HPDE6-E6E7 (cell line): Measurements from ENCODE around the gene CAV1.
A peak's percentile ranks its signal among the peaks of the same experiment; 100 is the strongest.
"Not testable (repeated sequence)": the region's sequence is repeated elsewhere in the genome, so short reads cannot be mapped to it uniquely, and the experiment has no call there.

Source experiments
- DNase-seq: peaks from one replicate; pipeline ENCODE4 v3.0.0; 2011; ENCODE audit warnings: missing footprints; ENCODE audit errors: extremely low spot score

Gene CAV1

GRCh38 chr7:116582164-116582732 lies 57.4 kb downstream of the CAV1 start:
- DNase-seq, result no peak

DNA sequence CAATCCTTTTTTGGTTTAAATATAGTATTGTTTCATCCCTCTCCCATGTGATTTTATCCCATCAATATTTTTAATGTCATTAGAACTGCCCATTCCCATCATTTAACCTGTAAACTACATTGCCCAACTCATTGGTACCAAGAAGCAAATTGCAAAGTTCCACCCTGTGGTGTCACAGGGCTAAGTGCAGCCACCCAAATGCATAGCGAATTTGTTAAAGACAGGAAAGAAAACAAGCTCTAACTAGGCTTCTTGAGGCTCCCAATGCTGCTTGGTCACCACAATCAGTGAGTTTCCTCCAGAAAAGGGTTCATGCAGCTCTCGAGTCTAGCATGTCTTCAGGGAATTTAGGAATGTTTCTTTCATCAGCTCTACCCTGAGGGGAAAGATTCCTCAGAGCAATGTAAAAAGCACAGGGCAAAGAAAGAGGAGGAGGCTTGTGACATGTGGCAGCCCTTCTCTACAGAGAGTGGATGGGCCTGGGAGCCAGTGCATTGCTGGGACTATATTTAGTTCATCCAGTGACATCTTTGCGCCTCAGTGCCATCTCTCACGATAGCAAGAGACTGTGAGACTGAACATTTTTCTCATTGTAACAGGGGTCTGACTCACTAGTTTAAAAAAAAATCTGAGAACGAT lies 58.1 kb downstream of the CAV1 start:
- no peak for DNase-seq

GRCh38 chr7:116583653-116584052 lies 58.8 kb downstream of the CAV1 start:
- DNase-seq, result no peak

GRCh38 chr7:116584721-116585120 lies 59.9 kb downstream of the CAV1 start:
- DNase-seq, result no peak

GRCh38 chr7:116585392-116585791 lies 60.6 kb downstream of the CAV1 start:
- DNase-seq, result no peak

DNA sequence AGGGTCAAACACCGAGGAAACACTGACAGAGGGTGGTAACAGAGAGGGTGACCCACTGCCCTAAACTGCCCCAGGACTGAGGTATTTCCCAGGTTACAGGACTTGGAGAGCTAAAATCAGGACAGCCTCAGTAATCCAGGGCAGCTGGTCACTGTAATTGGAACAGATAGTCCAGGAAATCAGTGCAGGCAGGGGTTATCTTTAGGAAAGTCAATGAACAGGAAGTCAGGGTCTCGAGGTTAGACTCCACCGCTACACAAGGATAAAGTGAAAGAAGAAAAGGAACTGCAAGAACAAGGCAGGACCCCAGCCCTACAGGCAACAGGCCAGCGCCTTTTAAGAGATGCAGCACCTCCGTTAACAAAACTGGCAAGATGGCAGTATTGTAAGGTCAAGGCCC lies 61.1 kb downstream of the CAV1 start:
- DNase-seq, result no peak

DNA sequence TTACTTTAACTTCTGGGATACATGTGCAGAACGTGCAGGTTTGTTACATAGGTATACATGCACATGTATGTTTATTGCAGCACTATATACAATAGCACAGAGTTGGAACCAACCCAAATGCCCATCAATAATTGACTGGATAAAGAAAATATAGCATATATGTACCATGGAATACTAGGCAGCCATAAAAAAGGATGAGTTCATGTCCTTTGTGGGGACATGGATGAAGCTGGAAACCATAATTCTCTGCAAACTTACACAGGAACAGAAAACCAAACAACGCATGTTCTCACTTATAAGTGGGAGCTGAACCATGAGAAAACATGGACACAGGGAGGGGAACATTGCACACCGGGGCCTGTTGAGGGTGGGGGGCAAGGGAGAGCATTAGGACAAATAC lies 62.4 kb downstream of the CAV1 start:
- not testable (repeated sequence) for DNase-seq

DNA sequence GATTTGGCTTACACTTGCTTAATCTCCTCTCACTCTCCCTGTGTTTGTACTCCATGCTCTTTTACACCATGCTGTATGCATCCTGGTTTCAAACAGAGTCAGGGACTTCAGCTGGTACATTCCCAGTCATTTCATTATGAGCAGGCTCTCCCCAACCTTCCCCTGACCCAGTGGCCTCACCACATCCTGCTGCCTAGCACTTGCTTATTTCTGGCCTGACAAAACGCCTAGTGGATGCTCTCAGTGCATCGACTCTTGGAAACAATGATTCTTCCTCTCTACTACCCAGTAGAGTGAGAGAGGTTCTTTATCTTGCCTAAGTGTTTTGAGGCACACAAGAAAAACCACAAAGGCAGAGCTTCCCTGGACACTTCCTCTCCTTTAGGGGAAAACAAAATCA lies 63.4 kb downstream of the CAV1 start:
- no peak for DNase-seq

DNA sequence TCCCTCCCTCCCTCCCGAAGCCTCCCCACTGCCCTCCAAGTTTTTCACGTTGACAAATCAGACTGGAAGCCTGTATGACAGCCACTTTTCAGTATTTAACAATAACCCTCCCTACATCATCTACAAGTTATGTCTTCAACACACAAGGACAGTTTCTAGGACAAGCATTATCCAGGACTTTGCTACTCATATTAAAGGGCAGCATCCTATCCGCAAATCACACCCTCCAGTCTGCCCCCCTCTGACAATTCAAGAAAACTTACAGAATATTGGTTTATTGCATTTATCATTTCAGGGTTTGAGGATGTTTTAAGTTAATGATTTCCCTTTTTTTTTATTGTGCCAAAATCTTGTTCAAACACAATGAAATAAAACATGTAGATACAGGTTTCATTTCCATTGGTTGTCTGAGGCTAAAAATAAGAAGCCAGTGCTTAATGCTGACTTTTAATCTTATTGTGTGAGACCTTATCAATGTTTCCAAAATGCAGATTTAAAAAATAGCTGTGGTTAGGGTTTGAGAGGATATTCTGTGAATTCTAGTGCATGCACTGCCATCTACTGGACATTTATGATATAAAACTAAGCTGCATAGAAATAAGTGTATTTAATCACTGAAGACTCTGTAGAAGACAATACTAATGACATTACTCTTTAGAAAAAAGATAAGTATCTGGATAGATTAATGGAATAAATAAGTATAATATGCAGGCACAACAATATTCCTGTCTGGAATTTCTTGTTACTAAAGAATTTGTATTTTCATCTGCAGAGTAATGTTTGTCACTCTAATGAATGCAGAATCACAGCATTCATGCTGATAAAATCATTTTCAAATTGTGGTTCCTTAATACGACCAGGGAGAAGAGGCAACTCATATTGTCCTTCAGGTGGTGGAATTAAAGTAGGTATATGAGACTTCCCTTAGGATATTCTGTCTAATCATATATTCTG lies 64.1 kb downstream of the CAV1 start:
- DNase-seq, result no peak

- DNase-seq, result no peak
Measured at GRCh38 chr7:116591202-116592040, 66.6 kb downstream of the CAV1 start.

GRCh38 chr7:116592041-116592355 lies 67.2 kb downstream of the CAV1 start:
- DNase-seq, result no peak

DNA sequence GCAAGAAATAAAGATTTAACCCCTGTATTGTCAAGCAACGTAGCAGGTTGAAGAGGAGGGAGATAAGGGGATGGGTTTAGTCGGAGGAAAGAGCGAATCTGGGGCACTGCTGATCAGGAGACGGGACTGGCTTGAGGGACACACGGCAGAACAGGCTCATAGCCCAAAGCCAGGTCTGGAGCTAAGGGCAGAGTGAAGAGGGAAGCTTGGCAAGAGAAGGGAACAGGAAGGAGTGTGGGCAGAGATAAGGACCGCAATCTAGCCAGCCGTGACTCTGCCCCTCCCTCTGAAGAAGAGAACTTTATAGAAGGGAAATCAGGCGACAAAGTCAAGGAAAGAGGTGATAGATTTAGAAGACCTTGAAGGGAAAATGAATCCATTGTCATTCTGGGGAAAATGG lies 67.6 kb downstream of the CAV1 start:
- no peak for DNase-seq

GRCh38 chr7:116593359-116594075 lies 68.7 kb downstream of the CAV1 start:
- no peak for DNase-seq

GRCh38 chr7:116595063-116595462 lies 70.2 kb downstream of the CAV1 start:
- peak; percentile 53 for DNase-seq

- no peak for DNase-seq
Measured at GRCh38 chr7:116597384-116597783, 72.5 kb downstream of the CAV1 start.

GRCh38 chr7:116598278-116598677 lies 73.4 kb downstream of the CAV1 start:
- DNase-seq, result no peak

DNA sequence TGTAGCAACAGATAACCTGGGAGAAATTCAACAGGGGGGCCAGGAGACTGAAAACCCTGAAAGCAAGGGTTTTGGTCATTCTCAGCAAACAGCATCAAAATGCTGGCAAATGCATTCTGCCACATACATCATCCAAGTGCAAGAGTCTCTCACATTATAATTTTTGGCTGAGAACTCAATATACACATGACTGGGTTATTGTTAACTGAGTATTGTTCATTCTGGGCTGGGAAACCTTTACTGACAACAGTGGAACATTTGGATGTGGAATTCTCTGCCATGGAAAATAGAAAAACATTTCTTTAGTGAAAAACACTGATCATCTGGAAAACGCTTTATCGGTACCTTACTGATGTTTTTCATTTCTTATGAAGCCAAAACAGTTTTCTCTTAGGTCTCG lies 74.0 kb downstream of the CAV1 start:
- no peak for DNase-seq

DNA sequence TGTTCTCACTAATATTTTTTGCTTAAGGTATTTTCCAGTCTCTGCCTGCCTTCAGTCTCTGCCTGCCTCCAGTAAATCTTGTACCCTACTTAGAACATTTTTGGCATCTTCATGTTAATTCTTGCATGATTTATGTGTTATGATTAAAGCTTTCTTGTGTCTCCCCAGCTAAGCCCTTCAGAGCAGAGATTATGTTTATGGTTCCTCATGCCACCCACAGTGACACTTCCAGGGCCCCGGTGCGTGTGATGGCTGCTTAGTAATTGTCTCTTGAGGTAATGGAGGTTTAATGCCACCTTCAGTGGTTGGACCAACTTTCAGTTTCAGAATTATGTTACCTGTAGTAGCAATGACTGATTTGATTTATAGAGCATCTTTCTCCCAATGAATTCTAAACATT lies 76.6 kb downstream of the CAV1 start:
- no peak for DNase-seq

DNA sequence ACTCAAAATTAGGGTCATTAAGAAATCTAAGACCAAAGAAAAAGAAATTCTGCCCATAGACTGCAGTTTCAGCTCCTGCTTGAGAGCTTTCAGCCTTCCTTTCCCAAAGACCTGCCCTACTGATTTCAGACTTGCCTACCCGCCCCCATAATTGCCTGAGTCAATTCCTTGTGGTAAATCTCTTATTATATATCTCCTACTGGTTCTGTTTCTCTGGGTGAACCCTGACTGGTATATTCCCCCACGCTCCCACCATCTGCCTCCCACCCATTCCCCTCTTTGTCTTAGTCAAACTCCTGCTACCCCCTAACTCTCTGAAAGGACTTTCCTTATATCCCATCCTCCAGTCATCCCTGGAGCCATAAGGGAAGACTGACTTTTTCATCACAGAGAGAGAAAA lies 82.5 kb downstream of the CAV1 start:
- DNase-seq, result no peak

DNA sequence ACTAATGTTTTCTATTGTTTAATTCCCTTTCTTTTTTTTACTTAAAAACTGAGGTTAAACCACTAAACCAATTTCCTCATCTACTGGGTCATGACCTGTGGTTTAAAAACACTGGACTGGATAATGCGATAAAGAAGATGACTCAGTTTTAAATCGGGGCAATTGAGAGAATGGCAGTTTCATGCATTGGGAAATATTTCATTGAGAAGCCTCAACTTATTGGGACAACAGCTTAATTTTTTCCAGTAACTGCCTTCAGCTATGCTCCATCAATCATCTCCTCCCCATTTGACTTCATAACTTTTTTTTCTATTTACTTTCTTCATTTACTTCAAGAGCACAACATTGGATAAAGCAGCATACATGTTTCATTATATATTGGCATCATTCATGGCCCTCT lies 85.4 kb downstream of the CAV1 start:
- no peak for DNase-seq

DNA sequence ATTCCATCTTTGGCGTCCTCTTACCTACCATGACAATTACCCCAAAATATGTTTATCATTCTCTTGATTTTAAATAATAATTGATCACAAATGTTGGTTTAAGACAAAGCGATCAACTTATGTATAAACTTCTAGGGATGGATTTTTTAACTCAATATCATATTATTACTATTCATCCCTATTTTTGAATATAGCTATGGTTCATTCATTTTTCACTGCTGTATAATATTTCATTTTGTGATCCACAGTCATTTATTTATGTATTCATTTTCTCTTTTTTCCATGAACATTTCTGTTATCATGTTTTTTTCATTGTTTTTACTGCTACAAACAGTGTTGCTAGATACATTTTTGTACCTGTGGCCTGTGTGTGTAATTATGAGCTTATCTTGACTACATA lies 85.9 kb downstream of the CAV1 start:
- no peak for DNase-seq
